ENCODE measurements around the gene MAN2B1. TPM values are rescaled to one million over a fixed set of nuclear protein-coding genes. Genes with fewer than 3 reads are reported as not detected.
A peak's percentile ranks its signal among the peaks of the same experiment; 100 is the strongest.
"Not testable (repeated sequence)": the region's sequence is repeated elsewhere in the genome, so short reads cannot be mapped to it uniquely, and the experiment has no call there.

Gene MAN2B1
- total RNA-seq, 4 donors from 2014 or later = 18.0 to 34.2 (median 29.3) TPM

- Histone ChIP-seq H3K9me3 (no peaks in the 10 kb centered on the region), H3K36me3 (peaks cover 0 to 82% of the 10 kb centered on the region in 2 donors), H3K27me3 (no peaks in the 10 kb centered on the region), H3K4me3 (no peak overlapping the region), H3K27ac (no peak overlapping the region), H3K4me1 (no peaks in the 10 kb centered on the region)
- no peak for ATAC-seq
- no peak for TF ChIP-seq POLR2A (IDR thresholded peaks at IDR 0.05)
- TF ChIP-seq, protein P1, sequence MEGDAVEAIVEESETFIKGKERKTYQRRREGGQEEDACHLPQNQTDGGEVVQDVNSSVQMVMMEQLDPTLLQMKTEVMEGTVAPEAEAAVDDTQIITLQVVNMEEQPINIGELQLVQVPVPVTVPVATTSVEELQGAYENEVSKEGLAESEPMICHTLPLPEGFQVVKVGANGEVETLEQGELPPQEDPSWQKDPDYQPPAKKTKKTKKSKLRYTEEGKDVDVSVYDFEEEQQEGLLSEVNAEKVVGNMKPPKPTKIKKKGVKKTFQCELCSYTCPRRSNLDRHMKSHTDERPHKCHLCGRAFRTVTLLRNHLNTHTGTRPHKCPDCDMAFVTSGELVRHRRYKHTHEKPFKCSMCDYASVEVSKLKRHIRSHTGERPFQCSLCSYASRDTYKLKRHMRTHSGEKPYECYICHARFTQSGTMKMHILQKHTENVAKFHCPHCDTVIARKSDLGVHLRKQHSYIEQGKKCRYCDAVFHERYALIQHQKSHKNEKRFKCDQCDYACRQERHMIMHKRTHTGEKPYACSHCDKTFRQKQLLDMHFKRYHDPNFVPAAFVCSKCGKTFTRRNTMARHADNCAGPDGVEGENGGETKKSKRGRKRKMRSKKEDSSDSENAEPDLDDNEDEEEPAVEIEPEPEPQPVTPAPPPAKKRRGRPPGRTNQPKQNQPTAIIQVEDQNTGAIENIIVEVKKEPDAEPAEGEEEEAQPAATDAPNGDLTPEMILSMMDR (IDR thresholded peaks at IDR 0.05 in 4 of 5, conservative IDR thresholded peaks at IDR 0.05 in 1 of 5) = no peak
- in situ Hi-C loops (cut with MboI; ENCODE audit: low sequenced_read_pairs in 4 of 4) (no loop called here), intact Hi-C loops (cut with DNase I; ENCODE audit: low total_unique reads) (no loop called here)
- DNase-seq = no peak
Measured at GRCh38 chr19:12703046-12703445, 36.5 kb upstream of the MAN2B1 start.

DNA sequence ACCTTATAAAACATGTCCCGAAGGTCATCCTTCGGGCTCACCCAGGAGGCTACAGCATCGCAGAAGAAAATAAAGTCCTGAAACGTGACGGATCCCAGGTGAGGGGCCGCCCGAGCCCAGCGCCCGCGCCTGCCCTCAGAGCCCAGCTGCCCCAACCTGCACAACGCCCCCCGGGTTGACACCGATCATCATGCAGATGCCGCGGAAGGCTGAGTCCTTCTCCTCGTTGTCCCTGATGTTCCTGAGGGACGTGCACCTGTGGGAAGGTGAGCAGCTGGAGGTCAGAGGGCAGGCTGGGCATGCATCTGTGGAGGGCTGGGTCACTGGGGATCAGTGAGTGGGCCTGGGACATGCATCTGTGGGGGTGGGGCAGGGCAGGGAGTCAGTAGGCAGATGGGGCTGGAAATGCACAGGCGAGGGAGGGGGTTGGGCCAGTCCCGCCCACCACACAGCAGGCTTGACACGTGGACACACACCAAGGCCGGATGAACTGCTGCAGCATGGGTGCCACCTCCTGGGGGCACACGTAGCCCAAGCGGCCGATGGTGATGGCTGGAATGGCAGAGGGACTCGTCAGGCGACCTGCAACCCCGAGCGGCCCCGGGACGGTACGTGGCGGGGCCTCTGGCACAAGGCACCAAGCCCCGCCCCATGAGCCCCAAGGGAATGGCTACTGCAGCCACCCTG lies 35.2 kb upstream of the MAN2B1 start:
- Histone ChIP-seq H3K4me1 (peaks cover 0 to 6% of the 10 kb centered on the region in 2 donors), H3K36me3 (peaks cover 0 to 71% of the 10 kb centered on the region in 2 donors), H3K27me3 (no peaks in the 10 kb centered on the region), H3K4me3 (no peak overlapping the region), H3K27ac (no peak overlapping the region), H3K9me3 (no peaks in the 10 kb centered on the region)
- TF ChIP-seq, protein P1 (IDR thresholded peaks at IDR 0.05 in 4 of 5, conservative IDR thresholded peaks at IDR 0.05 in 1 of 5) = no peak
- no peak for TF ChIP-seq POLR2A (IDR thresholded peaks at IDR 0.05)
- ATAC-seq (no peak), DNase-seq (no peak)
- intact Hi-C loops (cut with DNase I; ENCODE audit: low total_unique reads) (no loop called here), in situ Hi-C loops (cut with MboI; ENCODE audit: low sequenced_read_pairs in 4 of 4) (no loop called here)

GRCh38 chr19:12698138-12698537 lies 31.6 kb upstream of the MAN2B1 start:
- H3K9me3 ChIP-seq = no peaks in the 10 kb centered on the region
- H3K36me3 ChIP-seq = peaks cover 0 to 35% of the 10 kb centered on the region in 2 donors
- H3K4me3 ChIP-seq = no peak overlapping the region
- DNase-seq (no peak), ATAC-seq (no peak)
- no peak for TF ChIP-seq POLR2A (IDR thresholded peaks at IDR 0.05)
- peaks cover 9 to 16% of the 10 kb centered on the region in 2 donors for H3K4me1 ChIP-seq
- H3K27ac ChIP-seq = no peak overlapping the region
- in situ Hi-C loops (cut with MboI; ENCODE audit: low sequenced_read_pairs in 4 of 4) = no loop called here
- intact Hi-C loops (cut with DNase I; ENCODE audit: low total_unique reads) = no loop called here
- H3K27me3 ChIP-seq = no peaks in the 10 kb centered on the region

- Histone ChIP-seq H3K27ac (peak overlapping the region in 1 of 4 donors; percentile 84), H3K4me3 (peak overlapping the region in 2 of 4 donors; percentile 78 to 95), H3K4me1 (peaks cover 9 to 16% of the 10 kb centered on the region in 2 donors), H3K36me3 (peaks cover 0 to 28% of the 10 kb centered on the region in 2 donors)
- intact Hi-C loops (cut with DNase I; ENCODE audit: low total_unique reads); H3K27me3 ChIP-seq; DNase-seq; ATAC-seq; H3K9me3 ChIP-seq; in situ Hi-C loops (cut with MboI; ENCODE audit: low sequenced_read_pairs in 4 of 4): not testable (repeated sequence)
Measured at GRCh38 chr19:12697425-12697824, 30.9 kb upstream of the MAN2B1 start.

GRCh38 chr19:12696366-12697335 lies 30.1 kb upstream of the MAN2B1 start, which contains the start of gene FBXW9:
TSS of gene FBXW9 (minus strand) at chr19:12696631. CDS start at chr19:12696581, 50 bp downstream.
- in situ Hi-C loops (cut with MboI; ENCODE audit: low sequenced_read_pairs in 4 of 4) (no loop called here), intact Hi-C loops (cut with DNase I; ENCODE audit: low total_unique reads) (no loop called here)
- peak; percentile 96 for ATAC-seq

More at GRCh38 chr19:12696366-12697335, 30.1 kb upstream of the MAN2B1 start, which contains the start of gene FBXW9:
- H3K27ac ChIP-seq = peak within 1 kb of the TSS; percentile 76 to 92 (median 86)
- no peaks in the 10 kb centered on the region for H3K27me3 ChIP-seq
- DNase-seq = peak; percentile 87 to 95
- H3K4me1 ChIP-seq = peaks cover 9 to 16% of the 10 kb centered on the region in 2 donors
- peak in 1 of 2 donors; percentile 50 for TF ChIP-seq POLR2A (IDR thresholded peaks at IDR 0.05)
- TF ChIP-seq, protein P1 (IDR thresholded peaks at IDR 0.05 in 4 of 5, conservative IDR thresholded peaks at IDR 0.05 in 1 of 5) = no peak
- peak within 1 kb of the TSS; percentile 78 to 98 (median 95) for H3K4me3 ChIP-seq
- H3K9me3 ChIP-seq = no peaks in the 10 kb centered on the region
- H3K36me3 ChIP-seq = peaks cover 0 to 20% of the 10 kb centered on the region in 2 donors
